ENCODE results near the gene DNAJC5.

DNA sequence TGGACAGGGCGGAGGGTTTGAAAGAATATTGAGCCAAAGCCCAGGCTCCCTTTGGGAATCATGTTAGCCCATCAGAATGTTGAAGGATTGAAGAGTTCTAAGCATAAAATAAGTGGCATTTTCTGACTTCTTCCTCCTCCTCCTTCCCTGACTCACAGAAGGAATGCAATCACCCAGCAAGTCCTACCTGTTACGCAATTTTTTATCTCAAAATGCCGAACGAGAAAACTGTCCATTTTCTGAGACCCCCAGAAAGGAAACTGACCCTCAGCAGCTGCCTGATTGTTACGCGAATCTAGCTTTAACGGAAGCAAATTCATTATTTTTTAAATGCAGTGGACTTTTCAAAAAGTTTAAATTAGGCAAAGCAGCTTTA is 4.7 kb upstream of the DNAJC5 start:
- TF ChIP-seq CTCF (IDR thresholded peaks at IDR 0.05 in 8 of 11, conservative IDR thresholded peaks at IDR 0.05 in 3 of 11): no peak
- TF ChIP-seq POLR2AphosphoS5 (IDR thresholded peaks at IDR 0.05): no peak
